Measurements from ENCODE around the gene LUC7L3. TPM values are rescaled to one million over a fixed set of nuclear protein-coding genes. Genes with fewer than 3 reads are reported as not detected.

LUC7L3 gene
- total and polyA plus RNA-seq, 8 donors: 63.4 to 1,211 (median 208) TPM

DNA sequence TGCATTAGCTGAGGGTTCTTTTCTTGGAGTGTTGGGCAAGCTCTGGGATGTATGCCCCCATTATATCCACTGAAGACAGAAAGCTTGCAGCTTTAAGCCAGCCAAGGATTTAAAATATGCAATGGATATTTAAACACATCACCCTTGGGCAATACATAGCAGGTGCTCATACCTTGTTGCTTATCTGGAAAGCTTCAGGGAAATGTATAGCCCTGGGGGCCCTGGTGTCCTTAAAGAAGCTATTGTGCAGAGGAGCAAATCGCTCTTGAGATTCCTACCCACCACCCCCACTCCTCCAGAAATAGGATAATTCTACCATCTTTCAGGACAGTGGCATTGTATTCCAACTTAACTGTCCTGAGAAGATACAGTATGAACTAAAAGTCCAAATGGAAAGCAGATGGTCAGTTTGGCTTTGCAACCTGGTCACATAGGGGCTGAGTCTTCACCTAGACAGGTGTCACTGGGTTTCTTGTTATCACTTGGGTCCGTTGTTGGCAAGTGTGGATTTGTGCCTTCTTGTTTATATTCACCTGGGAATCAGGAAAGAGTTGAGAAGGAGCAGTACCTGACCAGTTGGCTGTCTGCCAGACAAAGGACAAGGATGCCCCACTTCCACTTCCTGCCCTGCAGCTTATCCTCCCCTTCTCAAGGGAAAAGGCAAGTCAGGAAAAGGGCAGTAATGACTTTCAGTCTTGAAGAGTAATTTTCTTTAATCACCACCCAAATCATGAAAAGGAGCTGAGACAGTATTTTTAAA lies 44.5 kb downstream of the LUC7L3 start:
- Histone ChIP-seq H3K27ac (peak overlapping the region in 3 of 5 donors; percentile 2 to 67 (median 25)), H3K4me3 (no peak overlapping the region), H3K36me3 (no peaks in the 10 kb centered on the region), H3K4me1 (peaks cover 32 to 56% (median 49%) of the 10 kb centered on the region in 4 donors), H3K27me3 (no peaks in the 10 kb centered on the region), H3K9me3 (no peaks in the 10 kb centered on the region)
- WGBS, 5 donors: 37 to 60% (median 41%) methylated on average over 2 of the region's 2 CpGs
- peak in 1 of 2 donors; percentile 64 for DNase-seq
- no peak for TF ChIP-seq POLR2AphosphoS5 (IDR thresholded peaks at IDR 0.05)
- no peak for TF ChIP-seq POLR2A (IDR thresholded peaks at IDR 0.05)
- TF ChIP-seq, protein P1, sequence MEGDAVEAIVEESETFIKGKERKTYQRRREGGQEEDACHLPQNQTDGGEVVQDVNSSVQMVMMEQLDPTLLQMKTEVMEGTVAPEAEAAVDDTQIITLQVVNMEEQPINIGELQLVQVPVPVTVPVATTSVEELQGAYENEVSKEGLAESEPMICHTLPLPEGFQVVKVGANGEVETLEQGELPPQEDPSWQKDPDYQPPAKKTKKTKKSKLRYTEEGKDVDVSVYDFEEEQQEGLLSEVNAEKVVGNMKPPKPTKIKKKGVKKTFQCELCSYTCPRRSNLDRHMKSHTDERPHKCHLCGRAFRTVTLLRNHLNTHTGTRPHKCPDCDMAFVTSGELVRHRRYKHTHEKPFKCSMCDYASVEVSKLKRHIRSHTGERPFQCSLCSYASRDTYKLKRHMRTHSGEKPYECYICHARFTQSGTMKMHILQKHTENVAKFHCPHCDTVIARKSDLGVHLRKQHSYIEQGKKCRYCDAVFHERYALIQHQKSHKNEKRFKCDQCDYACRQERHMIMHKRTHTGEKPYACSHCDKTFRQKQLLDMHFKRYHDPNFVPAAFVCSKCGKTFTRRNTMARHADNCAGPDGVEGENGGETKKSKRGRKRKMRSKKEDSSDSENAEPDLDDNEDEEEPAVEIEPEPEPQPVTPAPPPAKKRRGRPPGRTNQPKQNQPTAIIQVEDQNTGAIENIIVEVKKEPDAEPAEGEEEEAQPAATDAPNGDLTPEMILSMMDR (IDR thresholded peaks at IDR 0.05): no peak
- no peak for TF ChIP-seq EP300 (IDR thresholded peaks at IDR 0.05)
- intact Hi-C loops (cut with DNase I; ENCODE audit: low total_unique reads): no loop called here

DNA sequence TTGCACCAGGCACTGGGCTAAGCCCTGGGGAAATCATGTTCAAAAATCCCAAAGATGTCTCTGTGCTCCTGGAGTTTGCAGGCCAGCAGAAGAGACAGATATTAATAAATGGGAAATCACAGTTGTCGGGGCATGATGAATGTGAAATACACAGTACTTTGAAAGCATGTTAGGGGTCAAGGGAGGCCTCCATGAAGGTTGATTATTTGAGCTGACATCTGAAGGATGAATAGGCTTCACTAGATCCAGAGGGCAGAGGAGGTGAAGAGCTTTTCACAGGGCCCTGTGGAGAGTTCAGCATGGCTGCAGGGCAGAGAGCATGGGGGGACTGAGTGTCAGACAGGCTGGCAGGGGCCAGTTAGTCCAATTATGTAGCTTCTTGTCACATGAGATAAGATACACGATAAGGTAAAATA lies 45.3 kb downstream of the LUC7L3 start:
- DNase-seq: no peak
- peak overlapping the region in 2 of 5 donors; percentile 47 to 67 for H3K27ac ChIP-seq
- H3K4me3 ChIP-seq: no peak overlapping the region
- no peaks in the 10 kb centered on the region for H3K9me3 ChIP-seq
- H3K27me3 ChIP-seq: no peaks in the 10 kb centered on the region
- peaks cover 32 to 56% (median 49%) of the 10 kb centered on the region in 4 donors for H3K4me1 ChIP-seq
- TF ChIP-seq, protein P1 (IDR thresholded peaks at IDR 0.05): no peak
- no peak for TF ChIP-seq POLR2A (IDR thresholded peaks at IDR 0.05)
- 45 to 62% (median 60%) methylated on average over 2 of the region's 2 CpGs for WGBS, 5 donors
- intact Hi-C loops (cut with DNase I; ENCODE audit: low total_unique reads): no loop called here
- no peaks in the 10 kb centered on the region for H3K36me3 ChIP-seq

DNA sequence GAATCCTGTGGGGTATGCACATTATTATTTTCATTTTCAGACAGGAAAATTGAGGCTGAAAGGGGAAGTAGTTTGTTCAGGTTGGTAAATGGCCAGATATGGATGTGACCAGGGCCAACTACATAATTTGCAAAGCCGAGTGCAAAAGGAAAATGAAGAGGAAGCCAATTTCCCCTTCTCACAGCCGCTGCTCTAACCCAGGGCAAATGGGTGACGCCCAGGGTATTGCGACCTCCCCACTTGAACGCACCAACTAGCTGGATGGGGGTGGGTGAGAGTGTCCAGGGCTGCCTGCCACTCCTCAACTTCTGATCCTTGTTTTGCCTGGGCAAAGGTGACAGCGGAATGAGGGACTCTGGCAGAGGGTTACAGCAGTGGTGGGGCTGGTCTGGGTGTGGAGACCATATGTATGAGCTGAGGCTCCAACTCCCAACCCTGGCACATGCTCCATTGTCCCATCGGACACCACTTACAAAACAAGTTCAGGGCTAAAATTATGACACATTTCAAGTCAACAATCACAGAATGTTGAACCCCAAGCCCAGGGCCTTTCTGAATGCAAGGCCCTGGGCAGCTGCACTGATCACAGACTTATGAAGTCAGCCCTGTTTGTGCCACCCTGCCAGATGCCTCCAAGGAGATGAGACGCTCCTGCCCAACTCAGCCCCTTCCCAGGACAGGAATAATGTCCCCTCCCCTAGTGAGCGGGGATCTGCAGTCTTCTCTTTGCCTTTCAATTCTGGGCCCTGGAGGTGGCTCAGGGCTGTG lies 46.2 kb downstream of the LUC7L3 start:
- intact Hi-C loops (cut with DNase I; ENCODE audit: low total_unique reads): no loop called here
- H3K27ac ChIP-seq: peak overlapping the region; percentile 10 to 69 (median 47)
- H3K27me3 ChIP-seq: no peaks in the 10 kb centered on the region
- H3K36me3 ChIP-seq: no peaks in the 10 kb centered on the region
- peak in 1 of 2 donors; percentile 60 for DNase-seq
- H3K4me1 ChIP-seq: peaks cover 32 to 56% (median 49%) of the 10 kb centered on the region in 4 donors
- 31 to 42% (median 35%) methylated on average over 7 to 9 of the region's 9 CpGs for WGBS, 5 donors
- no peak for TF ChIP-seq EP300 (IDR thresholded peaks at IDR 0.05)
- TF ChIP-seq POLR2AphosphoS5 (IDR thresholded peaks at IDR 0.05): no peak
- TF ChIP-seq, protein P1 (IDR thresholded peaks at IDR 0.05): no peak
- TF ChIP-seq POLR2A (IDR thresholded peaks at IDR 0.05): no peak
- no peaks in the 10 kb centered on the region for H3K9me3 ChIP-seq
- H3K4me3 ChIP-seq: no peak overlapping the region

DNA sequence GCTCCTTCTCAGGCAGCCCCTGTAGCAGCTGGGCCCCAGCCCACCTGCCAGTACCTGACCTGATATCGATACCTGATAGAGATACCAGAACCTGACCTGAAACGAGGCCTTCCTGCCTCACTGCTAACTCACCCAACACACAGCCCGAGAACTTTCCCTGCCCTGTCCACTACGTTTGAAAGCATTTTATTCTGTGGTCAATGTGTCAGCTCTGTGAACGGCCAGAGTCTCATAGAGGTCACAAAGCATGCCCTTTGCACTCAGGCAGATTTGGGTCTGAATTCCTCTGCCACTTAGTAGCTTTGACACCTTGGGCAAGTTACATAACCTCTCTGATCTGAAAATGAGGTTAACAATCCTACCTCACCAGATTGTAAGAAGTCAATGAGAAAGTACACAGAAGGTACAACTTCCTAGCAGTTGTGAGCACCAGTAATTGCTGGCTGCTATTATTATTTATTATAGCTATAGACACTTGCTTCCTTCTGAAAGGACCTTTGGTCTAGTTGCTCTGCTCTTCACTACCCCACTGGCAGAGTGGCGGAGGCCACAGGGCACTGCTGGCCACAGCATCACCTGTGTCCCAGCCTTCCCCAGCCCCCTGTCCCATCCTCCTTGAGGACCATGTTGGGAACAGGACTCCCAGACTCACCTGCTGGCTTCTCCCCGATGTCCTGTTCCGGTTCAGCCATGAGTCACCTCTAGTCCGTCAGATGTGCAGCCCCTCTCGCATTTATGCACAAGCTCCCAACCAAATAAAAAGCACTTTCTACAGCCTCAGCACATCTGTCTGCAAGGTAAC lies 47.0 kb downstream of the LUC7L3 start:
- no peaks in the 10 kb centered on the region for H3K36me3 ChIP-seq
- no peak overlapping the region for H3K4me3 ChIP-seq
- H3K27me3 ChIP-seq: no peaks in the 10 kb centered on the region
- peak overlapping the region; percentile 10 to 69 (median 47) for H3K27ac ChIP-seq
- H3K4me1 ChIP-seq: peaks cover 32 to 56% (median 49%) of the 10 kb centered on the region in 4 donors
- TF ChIP-seq EP300 (IDR thresholded peaks at IDR 0.05) (no peak), POLR2AphosphoS5 (IDR thresholded peaks at IDR 0.05) (no peak), POLR2A (IDR thresholded peaks at IDR 0.05) (no peak)
- TF ChIP-seq, protein P1 (IDR thresholded peaks at IDR 0.05): no peak
- no peak for DNase-seq
- WGBS, 5 donors: 51 to 75% (median 61%) methylated on average over 10 of the region's 10 CpGs
- intact Hi-C loops (cut with DNase I; ENCODE audit: low total_unique reads): no loop called here
- H3K9me3 ChIP-seq: no peaks in the 10 kb centered on the region

All from stomach (tissue), 9 donors.